Activated T-helper 1 cell treated with Interleukin-2 at 50 U/mL for 16 hours (primary cell): ENCODE results near the gene RASA3.
"Not testable (repeated sequence)": the region's sequence is repeated elsewhere in the genome, so short reads cannot be mapped to it uniquely, and the experiment has no call there.

Source experiments
- DNase-seq: peaks from one replicate; pipeline ENCODE4 v3.0.0-alpha.2; 2020; ENCODE audit warnings: low read depth

The RASA3 gene

DNA sequence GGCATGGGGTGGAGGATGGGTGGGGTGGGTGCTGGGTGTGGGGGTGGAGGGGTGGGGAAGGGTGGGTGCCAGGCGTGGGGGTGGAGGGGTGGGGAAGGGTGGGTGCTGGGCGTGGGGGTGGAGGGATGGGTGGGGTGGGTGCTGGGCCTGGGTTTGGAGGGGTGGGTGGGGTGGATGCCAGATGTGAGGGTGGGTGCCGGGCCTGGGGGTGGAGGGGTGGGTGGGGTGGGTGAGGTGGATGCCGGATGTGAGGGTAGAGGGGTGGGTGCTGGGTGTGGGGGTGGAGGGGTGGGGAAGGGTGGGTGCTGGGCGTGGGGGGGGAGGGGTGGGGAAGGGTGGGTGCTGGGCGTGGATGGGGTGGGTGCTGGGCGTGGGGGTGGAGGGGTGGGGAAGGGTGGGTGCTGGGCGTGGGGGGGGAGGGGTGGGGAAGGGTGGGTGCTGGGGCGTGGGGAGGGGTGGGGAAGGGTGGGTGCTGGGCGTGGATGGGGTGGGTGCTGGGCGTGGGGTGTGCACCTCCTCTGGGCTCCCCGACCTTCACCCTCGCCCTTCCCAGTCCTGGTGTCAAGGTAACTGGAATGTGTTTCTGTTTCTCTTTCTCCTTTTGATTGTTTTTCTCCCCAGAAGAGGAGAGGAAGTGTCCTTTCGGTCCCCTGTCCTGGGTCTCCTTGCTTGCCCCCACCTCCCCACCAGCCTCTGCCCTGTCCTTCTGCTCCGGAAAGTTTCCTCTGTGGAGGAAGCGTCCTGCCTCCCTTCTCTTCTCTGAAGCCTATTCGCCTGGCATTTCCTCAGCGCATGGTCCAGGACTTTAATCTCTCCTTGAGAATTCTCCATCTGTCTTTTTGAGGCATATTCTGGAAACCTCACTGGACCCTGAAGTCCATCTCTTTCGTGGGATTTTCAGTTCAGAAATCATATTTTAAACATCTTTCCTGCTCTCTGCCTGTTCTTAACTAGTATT lies 23.8 kb upstream of the RASA3 start:
- DNase-seq: no peak

DNA sequence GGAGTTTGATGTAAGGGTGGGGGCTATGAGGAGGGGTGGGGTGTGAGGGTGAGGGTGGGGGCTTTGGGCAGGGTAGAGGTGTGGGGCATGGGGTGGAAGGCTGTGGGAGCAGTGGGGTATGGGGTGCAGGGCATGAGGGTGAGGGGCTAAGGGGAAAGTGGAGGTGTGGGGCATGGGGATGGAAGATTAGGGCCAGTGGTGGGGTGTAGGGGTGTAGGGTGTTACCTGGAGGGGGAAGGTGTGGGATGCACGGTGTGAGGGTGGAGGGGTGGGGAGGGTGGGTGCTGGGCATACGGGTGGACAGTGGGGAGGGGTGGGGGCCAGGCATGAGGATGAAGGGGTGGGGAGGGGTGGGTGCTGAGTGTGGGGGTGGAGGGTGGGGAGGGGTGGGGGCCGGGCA lies 22.9 kb upstream of the RASA3 start:
- DNase-seq: no peak

DNA sequence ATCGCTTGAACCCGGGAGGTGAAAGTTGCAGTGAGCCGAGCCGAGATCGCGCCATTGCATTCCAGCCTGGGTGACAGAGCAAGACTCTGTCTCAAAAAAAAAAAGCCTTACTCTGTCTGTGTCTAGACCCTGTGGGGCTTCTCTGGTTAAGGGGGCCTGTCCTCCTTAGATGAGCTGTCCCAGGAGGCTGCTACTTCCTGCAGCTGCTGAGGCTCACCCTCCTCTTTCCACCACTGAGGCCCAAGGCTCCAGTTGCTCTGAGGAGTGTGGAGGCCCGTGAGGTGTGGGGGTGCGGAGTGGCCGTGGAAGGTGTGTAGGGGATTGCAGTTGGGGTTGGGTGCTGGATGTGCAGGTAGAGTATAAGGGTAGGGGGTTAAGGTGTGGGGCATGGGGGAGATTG lies 22.1 kb upstream of the RASA3 start:
- DNase-seq: no peak

DNA sequence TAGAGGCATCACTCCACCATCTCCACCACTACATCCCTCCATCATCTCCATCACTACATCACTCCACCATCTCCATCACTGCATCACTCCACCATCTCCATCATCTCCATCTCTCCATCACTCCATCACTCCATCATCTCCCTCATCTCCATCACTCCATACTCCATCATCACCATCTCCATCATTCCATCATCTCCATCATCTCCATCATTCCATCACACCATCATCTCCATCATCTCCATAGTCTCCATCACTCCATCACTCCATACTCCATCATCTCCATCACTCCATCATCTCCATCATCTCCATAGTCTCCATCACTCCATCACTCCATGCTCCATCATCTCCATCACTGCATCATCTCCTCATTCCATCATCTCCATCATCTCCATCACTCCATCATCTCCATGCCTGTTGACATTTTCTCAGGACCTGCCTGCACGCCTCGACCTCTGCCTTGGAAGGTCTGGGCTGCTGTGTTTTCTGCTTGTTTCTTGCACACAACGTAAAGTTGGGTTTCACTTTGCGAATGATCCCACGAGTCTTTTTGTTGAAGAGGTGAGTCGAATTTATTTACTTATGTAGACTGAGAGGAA lies 21.2 kb upstream of the RASA3 start:
- no peak for DNase-seq

DNA sequence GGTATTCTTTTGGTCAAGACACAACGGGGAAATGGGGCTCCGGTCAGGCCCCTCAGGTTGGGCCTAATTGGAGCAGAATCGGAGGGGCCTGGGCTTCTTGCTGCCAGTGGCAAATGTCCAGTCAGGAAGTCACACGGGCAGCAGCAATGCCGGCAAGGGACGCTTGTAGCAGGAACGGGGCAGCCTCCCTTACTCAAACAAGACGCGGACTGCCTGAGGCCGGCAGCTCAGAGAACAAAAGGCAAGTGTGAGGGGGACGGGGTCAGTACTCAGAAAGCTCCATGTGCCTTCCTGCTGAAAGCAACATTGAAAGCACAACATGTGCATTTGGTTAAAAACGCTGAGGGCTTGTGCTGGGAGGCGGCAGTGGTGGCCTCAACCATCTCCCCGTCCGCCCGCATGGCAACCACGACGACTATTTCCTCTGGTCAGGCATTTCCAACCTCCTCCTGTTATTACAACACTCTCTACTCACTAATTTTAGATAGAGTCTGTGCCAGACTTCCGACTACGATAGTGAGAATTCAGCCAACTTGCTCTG lies 20.5 kb upstream of the RASA3 start:
- DNase-seq: no peak

DNA sequence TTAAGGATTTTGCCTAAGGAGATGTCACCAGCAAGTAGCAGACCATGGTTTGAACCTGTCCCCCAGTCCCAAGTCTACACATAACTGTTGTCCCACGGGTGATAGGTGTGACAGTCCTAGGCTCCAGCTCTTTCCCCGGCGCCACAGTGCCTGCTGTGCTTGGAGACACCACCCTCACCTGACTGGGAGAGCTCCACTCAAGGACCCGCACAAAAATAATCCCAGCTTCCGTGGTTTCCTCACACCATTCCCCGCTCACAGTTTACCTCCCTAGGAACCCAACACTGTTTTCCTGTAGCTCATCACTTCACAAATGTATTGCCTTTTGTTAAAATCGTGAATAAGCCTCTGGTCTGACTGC lies 19.8 kb upstream of the RASA3 start:
- DNase-seq: no peak

DNA sequence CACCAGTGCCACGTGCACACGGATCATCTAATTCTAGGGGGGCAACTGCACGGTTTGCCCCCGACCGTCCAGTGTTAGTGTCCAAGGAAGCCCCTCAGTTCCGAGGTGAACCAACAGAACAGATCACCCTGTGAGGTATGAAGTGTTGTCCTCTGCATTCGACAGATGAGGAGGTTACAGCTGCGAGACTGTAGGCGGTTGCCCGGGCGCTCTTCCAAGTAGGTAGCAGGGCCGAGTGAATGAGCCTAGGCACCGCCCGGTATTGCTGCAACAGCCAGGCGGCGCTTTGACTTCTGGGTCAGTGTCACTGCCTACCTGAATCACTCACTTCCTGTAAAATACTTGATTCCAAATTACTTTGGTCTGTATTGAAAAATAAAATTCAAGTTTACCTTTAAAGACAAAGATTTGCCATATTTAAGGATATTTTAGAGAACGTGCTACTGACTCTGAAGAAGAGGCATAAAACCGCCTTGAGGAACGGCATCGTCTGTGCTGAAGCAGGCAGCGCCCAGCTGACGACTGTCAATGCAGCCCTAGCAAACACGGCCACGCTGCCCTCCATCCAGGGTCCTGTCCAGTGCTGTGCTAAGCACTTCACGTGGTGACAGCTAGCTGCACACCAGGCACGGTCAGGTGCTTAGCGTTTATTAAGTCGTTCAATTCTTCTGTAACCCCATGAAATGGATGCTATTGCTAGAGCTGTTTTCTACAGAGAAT lies 19.3 kb upstream of the RASA3 start:
- peak; percentile 50 for DNase-seq

DNA sequence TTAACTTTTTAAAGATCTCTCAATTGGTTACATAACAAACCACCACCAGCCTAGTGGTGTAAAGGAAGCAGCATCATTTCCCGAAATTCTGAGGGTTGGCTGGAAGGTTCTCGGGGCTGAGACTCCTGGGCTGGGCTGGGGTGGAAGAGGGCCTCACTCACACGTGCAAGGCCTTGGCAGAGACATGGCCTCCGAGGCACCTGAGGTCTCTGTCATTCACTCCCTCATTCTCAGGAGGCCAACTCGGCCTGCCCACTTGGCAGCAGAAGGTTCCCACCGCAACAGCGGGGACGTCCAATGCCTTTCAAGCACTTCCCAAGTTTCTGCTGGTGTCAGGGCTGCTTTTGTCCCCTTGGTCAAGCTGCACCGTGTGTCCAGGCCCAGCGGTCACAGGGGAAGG lies 18.6 kb upstream of the RASA3 start:
- DNase-seq: no peak

DNA sequence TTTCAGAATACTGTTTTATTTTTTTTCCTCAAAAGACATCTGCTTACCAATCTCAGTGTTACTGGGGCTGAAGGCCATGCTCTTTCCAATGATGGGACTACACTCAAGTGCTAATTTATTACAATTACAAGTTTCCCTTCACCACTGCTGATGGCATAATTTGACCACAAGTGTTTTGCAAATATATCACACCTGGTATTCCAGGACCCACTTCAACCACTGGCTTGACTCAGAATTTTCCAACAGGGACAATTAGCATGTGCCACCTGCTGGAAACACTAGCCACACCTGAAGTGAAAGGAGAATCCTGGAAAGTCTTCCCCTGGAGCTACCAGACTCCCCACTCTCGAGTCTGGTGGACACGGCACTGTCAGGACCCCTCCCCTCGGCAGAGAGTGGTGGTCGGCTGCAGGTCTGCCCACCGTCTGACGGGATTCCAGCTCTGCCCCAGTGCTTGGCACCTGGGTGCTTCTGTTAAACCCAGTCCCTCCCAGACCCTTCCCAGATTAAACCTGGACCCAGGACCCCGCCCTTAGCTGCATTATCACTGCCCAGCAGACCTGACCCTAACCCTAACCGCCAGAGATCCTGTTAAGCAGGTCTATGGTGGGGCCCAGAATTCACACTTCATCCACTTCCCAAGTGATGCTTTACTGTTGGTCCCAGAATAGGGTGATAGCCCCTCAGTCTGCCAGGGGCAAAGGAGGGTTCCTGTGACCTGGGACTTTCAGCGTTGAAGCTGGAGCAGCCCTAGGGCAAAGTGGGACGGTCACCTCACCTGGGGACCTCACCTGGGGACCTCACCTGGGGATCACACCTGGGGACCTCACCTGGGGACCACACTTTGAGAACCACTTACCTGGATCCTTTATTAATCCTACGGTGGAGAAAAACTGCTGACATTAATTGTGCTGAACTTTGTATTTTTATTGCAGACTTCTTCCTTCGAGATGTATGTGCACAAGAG lies 17.6 kb upstream of the RASA3 start:
- no peak for DNase-seq

DNA sequence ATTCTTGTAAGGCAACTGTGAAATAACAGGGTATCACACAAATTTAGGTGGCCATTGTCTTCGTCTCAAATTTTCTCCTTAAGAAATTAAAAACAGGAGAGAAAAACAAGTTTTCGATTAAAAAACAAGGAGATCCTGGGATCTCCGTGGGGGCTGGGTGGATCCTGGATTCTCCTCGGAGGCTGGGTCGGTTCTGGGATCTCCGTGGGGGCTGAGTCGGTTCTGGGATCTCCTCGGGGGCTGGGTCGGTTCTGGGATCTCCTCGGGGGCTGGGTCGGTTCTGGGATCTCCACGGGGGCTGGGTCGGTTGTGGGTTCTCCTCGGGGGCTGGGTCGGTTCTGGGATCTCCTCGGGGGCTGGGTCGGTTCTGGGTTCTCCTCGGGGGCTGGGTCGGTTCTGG lies 16.5 kb upstream of the RASA3 start:
- not testable (repeated sequence) for DNase-seq

DNA sequence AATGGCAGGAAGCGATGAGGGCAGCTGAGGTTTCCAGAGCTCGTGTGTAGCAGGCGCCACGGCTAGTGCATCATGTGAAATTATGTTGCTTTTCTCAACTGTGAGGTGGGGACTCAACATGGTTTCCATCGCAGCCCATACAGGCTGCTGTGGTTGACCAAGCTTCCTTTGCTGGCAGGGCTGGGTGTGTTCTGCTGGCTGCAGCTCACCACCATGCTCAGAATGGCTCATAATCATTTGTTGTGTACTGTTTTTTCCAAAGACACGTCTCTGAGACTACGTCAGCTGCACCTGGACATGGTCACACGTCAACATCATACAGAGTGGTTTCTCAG lies 16.1 kb upstream of the RASA3 start:
- DNase-seq: peak; percentile 80

DNA sequence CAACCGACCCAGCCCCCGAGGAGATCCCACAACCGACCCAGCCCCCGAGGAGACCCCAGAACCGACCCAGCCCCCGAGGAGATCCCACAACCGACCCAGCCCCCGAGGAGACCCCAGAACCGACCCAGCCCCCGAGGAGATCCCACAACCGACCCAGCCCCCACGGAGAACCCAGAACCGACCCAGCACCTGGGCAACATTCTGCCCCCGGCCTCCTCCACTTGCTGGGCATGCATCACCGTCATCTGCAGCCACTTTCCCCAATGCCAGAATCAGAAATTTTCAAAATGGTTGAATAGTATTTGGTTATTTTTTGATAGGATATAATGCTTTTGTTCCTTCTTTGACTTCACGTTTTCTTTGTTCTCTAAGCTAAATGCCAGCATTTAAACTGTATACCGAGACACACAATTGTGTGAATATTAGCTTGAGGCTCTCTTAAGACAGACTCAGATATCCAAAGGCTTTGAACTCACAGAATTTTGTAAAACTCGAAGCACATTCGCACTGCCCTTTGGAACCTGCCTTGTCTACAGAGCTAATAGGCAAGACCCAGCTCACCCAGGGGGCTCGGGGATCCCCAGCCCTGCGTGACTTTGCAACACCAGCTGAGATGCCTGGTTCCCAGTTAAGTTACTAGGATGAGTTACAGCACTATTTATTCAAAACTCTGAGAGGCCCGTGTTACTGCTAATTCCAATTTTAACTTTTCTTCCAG lies 15.5 kb upstream of the RASA3 start:
- DNase-seq: no peak

DNA sequence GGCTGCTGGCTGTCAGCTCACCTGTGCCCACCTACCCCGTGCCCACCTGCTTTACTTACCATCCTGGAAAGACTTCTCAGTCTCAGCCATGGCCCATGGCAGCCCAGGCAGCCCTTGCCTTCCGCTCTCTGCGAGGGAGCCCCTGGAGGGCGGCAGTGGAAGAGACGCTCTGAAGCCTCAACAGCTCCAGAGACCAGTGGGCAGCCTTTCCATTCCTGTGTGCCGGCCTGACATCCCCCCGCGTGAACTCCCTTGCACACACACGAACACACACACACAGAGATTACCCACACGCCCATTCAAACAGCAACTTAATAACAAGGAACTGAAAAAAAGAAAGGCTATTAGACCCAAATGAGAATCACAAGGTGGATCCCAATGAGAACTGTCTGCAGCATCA lies 14.2 kb upstream of the RASA3 start:
- no peak for DNase-seq

DNA sequence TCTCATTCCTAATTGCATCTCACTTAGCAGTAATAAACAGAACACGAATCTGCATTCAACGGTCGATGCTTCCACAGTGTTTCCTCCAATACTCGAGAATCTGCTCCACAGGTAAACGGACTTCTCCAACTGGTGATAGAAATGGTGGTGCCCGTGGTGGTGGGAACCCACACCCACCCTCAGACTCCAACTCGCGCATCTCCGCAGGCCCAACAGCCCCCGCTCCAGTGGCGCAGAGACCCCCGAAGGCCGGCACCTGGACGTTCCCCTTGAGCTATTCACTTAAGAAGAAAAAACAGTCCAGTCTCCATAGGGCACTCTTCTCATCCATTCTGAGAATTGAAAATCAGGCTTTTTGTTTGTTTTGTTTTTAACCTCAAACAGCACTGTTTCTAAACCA lies 13.8 kb upstream of the RASA3 start:
- no peak for DNase-seq

DNA sequence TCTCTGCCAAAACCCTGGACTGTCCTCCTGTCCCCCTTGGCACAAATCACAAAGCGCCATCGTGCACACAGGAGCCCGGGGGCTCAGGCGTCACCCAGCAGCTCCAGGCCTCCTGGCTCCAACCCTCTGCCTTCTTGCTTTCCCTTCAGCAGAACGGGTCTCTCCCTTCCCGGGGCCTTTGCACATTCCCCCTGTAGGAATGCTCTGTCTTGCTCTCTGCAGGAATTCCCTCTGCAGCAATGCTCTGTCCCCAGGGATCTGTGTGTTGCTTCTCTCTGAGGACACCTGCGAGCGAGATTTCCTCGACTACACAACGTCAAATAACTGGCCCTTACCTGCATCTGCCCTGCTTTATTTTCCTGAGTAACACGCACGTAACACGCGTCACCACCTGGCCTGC lies 13.3 kb upstream of the RASA3 start:
- DNase-seq: no peak

DNA sequence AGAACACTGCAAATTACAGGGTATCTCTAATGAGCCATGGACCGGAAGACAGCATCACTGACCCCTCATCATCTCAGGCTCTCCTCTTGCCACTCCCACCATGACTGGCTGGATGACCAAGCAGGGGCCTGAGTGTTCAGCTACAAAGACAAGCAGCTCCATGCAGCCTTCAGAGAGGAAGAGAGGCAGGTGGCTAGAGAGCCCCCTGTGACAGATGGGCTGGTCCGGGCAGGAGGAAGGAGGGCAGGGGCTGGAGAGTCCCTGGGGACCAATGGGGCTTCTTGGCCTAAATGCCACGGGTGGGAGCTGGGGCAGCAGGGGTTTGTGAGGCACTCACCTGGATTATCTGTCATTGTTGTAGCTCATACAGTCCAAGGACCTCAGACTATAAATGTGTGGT lies 12.8 kb upstream of the RASA3 start:
- DNase-seq: no peak

DNA sequence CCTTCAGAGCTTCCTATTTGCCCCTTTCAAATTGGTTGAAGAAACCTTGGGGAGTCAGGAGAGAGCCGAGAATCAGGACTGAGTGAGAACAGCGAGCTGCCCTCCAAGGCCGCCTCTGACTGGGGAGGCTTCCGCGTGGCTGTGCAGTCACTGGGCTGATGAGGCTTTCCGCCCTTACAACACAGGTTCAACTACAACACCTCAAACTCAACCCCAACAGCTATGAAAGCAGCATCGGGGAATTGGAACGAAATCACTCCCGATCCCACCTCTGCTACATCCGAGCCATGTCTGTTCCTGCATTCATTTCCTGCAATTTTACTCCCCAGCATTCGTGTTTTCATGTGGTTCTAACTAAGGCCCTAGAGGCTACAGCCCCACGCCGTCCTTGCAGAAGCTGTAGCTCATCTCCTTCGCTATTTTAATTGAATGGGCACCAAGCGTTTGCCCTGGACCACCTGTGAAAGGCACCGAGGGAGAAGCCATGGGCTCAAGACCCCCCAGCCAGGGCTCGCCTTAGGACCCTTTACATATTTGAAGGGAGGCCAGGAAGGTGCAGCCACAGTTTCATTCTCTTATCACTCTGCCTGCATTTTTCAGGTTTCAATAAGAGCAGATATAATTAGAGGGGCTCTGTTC lies 12.3 kb upstream of the RASA3 start:
- DNase-seq: no peak

DNA sequence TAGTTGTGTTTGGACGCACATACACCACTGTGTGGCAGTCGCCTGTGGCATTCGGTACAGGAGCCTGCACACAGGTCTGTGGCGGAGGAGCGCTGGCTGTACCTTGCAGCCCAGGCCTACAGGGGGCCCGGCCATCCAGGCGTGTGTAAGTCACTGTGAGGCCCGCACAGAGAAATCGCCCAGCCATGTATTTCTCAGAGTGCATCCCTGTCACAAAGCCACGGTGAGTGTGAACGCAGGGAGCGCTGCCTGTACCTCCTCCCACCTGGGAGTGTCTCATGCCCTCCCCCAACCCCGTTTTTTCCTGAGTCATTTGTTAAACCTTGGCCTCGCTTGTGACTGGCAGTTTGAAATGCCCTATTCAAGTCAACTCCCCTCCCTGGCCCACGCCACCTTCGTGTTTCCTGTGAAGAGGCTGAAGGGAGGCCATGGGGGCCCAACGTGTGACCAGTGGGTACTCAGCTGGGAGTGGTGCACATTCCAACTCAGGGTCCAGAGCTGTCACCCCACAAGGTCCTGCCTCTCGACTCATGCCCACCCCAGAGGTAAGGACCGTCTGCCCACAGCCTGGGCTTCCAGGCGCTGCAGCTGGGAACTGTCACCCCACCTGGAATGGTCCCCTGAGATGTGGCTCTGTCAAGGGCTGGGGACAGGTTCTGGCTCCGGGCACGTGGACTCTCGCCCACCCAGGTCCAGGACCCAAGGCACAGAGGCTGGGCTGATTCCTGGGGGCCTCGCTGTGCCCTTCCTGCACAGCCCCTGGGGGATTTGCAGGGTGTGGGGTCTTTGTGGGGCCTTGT lies 11.6 kb upstream of the RASA3 start:
- peak; percentile 28 for DNase-seq

DNA sequence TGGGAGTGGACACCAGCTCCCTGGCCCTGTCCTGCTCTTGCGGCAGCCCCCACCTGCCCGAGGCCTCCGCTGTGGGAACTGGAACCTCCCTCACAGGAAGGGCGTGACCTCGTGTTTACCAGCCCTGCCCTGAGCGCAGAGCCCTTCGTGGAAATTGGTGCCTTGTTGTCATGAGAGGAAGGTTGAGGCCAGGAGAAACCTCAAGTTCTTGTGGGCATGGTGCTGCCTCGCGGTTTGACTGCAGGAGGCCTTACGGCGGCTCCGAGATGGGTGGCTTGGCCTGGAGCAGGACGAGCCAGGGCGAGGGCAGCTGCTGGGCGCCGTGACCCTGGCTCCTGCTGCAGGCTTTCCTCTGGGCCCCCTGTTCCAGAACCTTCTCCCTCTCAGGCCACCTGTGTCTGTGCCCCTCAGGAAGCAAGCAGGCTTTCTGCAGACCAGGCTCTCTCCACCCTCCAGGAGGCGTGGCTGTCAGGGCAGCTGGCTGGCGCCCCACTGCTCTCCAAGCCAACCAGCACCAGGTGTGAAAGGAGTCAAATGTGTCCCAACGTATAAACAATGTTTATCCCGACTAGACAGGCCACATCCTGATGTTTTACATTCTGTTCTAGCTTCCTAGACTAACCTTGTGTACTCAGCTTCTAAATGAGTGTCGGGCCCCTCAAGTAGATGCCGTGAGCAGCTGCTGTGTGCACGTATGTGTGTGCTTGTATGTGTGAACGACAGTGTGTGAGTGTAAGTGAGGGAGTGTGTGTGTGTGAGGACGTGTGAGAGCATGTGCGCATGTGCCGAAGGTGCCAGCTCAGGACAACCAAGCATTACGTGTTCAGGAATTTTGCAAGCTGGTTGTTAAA lies 10.4 kb upstream of the RASA3 start:
- DNase-seq: peak; percentile 82
